Activated CD4-positive, alpha-beta T cell treated with anti-CD3 and anti-CD28 coated beads, Interleukin-2, amount 50 U/mL, for 48 hours (primary cell): ENCODE results near the gene HELZ2.

Source experiments
- DNase-seq, 2 experiments: peaks; one replicate each; pipeline ENCODE4 v3.0.0-alpha.2; 2020

The HELZ2 gene

DNA sequence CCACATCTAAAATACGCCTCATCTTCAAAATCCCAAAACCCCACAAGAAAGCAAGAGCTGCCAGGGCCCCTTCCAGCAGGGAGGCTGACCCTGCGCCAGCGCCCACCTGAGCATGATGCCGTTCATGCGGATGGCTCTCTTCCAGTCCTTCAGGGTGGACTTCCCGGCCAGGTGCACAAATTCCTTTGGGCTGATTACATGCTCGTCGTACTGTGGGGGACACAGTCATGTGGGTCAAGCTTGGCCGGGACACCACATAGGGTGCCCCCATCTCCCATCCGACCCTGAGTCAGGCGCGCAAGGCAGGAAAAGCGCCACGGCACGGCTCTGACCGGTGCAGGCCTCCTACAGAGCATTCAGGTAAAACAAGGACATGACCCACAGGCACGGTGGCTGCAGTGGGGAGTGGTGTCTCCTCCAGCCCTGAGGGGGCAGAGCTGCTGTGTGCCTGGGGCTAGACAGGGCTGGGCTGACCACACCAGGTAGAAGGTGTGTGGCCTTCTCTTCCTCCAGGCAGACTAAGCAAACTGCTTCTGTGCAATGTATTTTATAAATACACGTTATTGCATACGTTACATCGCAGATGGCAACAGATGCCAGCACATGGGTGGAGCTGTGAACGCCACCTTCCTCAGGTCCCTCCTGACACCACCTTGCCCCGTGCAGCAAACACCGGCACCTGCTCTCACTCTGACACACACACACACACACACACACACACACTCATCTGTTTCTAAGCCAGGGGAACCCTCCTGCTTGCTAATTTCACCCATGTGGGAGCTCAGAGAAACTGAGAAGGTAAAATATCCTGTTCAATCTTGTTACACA is 23.8 kb upstream of the HELZ2 start:
- no peak for DNase-seq

DNA sequence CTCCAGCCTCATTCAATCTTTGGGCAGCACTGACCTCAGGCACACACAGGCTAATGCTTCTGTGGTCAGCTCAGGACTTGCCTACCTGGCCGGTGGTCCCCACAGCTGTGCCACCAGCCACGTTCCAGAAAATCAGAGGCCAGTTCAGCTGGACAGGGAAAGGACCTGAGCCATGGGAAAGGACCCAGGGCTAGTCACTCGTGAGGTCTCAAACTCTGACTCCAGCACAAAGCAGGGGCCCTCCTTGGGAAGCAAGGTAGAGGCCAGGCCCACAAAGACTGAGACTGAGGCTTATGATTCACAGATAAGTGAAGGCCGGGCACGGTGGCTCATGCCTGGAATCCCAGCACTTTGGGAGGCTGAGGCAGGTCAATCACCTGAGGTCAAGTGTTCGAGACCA is 22.4 kb upstream of the HELZ2 start:
- no peak for DNase-seq

DNA sequence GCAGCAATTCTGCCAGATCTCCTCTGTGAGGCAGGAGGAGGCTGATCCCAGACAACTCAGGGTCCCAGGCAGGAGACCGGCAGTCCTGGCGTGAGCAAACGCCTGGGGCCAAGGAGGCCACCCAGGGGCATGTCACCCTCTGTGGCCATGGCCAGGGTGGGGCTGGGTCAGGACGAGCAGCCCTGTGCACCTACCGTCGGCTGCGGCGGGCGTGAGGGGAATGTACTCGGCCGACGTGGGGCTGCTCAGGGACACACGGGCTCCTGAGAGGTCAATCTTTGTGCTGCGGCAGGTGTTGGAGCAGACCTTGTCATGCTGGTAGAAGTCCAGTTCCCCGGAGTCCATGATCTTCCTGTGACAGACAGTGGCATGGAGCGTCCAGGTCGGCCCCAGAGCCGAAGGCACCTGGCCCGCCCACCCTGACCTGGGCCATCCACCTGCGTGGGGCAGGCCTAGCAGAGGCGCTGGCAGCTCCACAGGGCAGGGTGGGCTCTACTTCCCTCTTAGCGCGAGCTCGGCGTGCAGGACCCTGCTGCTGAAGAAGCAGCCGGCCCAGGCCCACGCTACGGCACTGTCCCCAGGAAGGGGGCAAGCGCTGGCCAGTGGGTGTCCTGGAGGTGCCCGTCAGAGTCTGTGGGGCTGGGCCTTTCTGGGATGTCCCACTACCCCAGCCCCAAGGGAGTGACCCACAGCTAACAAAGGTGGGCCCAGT is 21.5 kb upstream of the HELZ2 start:
- DNase-seq, result no peak

DNA sequence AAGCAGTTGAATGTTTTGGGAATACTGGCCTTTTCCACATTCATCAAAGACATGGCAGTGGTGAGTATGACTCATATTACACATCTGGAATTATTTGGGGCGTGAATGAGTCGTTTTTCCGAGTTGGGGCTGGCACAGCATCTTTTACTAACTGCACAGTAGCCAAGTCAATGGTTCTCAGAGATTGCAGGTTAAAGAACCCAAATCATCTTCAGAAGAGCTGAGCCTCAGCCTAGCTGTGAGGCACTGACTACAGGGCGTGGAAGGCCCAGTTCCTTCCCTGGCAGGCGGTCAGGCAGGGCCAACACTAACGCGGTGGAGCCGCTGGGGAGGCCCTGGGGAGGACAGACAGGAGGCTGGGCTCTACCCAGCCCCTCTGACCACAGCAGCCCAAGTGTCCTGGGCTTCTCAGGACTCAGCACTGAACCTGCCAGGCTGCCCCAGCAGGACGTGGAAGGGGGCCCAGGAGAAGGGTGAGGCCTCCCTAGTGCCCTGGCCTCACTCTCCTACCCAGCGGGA is 20.1 kb upstream of the HELZ2 start:
- no peak for DNase-seq

DNA sequence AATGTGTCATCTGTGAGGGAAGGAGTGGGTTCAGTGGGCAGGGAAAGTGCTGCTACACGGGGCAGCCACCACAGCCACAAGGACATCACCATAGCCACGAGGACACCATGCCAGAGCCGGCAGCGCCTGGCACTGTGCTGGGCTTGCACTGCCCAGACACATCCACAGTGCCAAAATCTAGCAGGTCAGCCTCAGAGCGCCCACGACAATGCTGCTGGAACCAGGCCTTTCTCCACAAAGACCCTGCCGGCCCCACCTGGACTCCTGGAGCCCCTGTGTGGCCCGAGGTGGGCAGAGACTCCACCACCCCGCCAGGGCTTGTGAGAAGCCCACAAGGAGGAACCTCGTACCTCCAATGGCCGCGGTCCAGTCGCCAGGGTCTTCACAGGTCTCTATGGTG is 18.6 kb upstream of the HELZ2 start:
- DNase-seq, result no peak

DNA sequence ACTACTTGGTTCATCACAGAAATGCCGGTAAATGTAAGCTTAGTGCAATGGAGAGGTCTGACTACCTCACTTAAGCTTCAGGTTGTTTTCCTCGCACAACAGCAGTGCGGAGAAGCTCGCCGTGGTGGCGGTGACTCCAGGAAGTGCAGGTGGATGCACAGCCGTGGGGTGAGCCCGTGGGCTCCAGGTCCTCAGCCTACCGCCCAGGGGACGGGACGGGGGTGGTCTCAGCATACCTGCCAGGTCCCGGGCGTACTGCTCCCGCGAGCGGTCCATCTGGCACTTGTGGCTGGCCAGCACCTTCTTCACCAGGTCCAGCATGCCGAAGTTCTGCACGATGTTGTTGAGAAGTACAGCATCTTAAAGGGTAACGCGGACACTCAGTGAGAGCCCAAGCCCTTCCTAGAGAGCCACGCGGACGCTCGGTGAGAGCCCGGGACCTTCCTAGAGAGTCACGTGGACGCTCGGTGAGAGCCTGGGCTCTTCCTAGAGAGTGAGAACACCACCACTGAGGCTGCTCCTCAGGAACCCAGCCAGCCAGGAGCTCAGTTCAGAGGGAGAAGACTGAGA is 17.8 kb upstream of the HELZ2 start:
- no peak for DNase-seq

DNA sequence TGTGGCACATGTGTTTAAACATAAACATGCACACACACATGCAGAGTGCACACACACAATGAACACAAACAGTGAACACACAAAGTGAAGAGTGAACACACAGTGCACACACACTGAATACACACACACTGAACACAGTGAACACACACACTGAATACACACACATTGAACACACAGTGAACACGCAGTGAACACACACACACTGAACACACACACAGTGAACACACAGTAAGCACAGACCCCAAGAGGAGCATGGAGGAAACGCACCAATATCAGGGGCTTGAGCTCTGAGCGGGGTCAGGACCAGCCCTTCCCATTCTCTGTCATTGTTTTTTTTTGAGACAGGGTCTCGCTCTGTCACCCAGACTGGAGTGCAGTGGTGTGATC is 17.1 kb upstream of the HELZ2 start:
- DNase-seq, result no peak

DNA sequence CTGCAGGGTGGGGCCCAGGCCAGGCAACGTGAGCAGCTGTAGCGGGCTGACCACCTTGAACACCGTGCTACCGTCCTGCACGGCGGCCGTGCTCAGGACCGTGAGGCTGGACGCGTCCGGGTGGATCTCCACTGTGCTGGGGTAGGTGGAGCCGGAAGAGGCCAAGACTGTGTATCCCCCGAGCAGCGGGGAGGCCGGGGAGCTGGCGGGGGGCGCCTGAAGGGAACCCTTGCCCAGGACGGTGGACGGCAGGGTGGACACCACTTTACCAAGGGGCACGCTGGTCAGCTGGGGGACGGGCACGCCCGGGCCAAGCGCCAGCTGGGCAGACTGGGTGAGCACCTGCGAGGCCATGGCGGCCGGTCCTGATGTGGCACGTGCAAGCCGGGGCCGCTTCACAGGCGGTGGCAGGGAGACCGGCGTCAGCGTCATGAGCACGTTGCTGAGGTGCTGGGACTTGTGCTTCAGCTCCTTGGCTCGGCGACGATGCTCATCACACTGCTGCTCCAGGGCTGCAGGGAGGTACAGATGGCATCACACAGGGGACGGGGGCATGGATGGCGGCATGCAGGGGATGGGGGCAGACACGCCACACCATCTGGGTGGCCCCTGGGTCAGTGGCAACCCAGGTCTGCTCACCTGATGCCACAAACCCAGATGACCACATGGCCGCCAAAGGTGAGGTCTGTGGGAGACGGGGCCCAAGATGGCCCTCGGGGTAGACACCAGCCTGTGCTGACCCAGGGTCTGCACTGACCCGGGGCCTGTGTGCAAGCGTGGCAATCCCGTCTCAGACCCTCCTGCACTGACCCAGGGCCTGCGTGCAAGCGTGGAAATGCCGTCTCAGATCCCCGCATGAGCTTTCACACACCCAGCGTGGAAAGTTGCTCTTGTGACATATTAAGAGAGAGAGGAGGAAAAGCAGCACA is 16.4 kb upstream of the HELZ2 start:
- DNase-seq, result no peak

DNA sequence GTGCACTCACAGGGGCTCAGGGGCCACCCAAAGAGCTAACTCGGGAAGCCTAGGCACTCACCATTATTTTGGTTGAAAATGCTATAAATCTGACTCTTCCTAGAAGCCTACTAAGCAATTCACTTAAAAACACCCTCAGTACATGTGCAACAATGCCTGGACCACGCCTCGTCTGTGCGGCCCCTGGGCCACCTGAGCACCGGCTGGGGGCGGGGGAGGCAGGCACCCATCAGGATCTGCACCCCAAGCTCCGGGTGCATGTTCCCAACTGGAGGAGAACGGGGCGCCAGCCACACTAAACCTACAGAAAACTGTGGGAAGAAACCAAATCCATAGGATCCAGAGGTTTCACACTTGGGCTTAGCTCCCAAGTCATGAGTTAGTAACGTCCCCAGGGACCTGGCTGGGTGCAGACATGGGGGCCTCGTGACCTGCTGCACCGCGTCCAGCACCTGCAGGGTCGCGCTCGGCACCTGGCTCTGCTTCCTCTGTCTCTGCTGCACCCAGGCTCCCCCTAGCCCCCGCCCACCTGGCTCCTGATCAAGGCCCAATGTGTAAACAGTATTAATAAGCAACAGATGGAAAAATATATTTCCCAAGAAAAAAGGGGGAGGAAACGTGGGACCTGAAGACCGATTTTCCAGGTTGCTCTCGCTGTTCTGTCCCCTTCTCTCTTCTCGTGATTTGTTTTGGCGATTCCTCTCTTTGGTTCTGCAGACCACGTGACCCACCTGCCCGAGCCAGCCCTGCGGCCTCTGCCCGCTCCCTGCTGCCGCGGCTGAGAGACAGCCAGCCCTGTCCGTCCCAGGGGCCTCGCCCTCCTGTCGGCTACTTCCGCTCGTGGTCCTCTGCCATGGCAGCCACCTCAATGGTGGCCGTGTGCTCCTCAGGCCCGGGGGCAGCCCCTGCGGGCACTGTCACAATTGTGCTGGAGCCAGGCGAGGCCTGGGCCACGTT is 15.5 kb upstream of the HELZ2 start:
- DNase-seq, result no peak

DNA sequence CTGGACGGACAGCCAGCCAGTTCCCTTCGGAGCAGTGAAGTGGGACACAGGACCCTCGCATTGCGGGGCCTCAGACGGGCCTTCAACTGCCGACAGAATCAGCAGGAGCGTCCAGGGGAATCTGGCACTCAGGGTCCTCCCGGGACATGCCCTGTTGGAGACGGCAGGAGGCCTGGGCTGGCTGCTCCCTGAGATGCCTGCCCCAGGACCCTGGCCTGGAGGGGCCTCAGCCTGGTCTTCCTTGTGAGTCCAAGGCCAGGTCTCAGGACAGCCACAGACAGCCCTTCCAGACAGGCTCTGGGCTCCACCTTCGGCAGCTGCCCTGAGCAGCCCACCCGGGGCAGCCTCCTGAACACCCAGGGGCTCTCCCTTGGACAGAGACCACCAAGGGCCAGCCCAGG is 14.6 kb upstream of the HELZ2 start:
- DNase-seq, result no peak

DNA sequence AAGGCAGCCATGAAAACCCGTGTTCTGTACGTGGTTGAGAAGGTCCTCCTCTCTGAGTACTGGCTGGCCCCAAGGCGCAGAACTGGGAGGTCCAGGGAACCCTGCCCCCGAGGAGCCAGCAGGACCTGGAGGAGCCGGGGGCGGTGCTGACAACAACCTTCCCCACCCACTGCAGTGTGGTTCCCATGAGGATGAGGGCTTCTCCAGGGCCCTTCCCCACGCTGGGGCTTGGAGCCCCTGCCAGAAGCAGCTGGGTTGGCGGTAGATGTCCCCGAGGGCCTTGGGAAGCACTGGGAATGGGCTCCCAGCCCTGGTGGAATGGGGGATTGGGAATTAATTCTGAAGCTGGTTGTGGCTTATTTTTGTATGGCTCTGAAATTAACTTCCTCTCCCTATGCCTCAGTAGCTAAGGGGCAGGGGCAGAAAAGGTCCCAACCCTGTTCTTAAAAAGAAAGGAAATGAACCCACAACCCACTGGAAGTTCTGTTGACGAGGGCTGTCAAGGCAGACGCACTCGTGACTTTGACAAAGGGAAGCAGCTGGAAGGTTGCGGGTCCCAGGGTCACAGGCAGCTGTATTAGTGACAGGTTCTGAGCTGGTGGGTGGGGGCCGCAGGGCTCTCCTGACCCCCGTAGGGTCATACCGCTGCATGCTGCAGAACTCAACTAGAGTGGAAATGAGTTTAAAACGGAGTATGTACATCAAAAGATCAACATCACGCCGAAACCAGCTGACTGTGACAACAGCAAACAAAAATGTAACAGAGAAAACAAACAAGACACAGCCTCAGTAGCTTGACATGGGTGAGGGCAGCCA is 13.9 kb upstream of the HELZ2 start:
- no peak for DNase-seq

DNA sequence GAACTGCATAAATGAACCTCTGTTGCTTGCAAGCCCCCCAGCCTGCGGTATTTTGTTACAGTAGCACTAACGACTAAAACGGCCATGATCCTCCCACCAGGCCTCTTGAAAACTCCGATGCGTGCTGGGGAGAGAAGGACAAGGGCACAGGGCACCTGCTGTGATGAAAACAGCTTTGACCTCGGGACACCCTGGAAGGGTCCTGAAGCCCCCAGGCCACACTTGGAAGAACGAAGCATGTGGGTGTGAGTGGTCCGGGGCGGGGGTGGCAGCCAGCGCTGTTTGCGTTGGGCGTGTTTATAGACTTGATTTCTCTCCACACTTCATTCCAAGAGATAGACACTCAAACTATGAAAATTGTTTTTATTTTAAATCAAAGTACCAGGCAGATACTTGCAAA is 13.2 kb upstream of the HELZ2 start:
- no peak for DNase-seq

DNA sequence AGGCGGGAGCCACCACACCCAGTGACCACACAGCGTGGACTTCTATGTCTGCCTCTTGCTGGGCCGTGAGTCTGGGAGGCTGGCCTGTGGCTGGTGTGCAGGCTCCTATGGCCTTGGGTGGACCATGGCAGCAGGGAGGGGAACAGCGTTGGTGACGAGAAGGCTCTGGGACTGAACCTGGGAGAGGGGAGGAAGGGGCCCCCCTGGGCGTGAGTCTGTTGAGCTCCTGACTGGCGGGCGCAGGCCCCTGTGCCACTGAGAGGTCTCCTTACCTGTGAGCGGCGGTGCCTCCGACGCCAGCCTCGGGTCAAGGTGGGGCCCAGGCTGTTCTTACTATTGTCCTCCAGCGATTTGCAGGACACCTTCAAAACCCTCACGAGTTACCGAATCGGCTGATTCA is 12.8 kb upstream of the HELZ2 start:
- DNase-seq, result no peak

DNA sequence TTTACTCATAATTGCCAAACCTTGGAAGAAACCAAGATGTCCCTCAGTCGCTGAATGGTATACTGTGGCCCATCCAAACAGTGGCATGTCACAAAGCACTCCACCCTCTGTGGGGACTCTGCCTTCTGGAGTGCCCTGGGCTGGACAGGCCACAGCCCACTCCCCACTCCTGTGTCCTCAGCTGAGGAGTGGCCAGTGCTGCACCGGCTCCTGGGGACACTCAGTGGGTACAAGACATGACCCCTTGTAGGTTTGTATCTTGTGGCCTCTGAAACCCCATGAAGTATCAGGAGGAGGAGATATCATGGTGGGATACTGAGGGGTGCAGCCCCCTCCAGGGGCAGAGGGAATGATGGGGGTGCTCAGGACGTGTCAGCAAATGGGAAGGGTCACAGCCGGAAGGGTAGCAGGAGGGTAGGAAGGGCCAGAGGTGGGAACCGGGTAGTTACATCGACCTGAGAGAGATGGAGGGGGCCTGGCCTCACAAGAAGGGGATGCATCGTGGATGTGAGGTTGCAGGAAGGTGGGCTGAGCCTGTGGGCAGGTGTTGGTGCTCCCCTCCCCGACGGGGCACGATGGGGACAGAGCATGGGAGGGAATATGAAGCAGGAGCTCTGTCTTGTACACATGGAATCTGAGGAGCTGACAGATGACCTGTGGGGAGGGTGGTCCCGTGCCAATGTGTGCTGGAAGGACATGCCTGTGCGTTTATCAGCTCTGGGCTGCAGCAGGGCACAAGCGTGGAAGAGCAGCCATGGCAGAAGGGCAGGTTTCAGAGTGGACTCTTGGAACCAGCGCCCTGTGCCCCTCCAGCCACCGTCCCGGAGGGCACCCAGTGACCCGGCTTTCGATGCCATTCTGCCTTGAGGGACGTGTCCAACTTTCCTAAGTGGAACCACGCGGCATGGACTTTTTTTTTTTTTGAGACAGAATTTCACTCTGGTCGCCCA is 11.9 kb upstream of the HELZ2 start:
- no peak for DNase-seq

DNA sequence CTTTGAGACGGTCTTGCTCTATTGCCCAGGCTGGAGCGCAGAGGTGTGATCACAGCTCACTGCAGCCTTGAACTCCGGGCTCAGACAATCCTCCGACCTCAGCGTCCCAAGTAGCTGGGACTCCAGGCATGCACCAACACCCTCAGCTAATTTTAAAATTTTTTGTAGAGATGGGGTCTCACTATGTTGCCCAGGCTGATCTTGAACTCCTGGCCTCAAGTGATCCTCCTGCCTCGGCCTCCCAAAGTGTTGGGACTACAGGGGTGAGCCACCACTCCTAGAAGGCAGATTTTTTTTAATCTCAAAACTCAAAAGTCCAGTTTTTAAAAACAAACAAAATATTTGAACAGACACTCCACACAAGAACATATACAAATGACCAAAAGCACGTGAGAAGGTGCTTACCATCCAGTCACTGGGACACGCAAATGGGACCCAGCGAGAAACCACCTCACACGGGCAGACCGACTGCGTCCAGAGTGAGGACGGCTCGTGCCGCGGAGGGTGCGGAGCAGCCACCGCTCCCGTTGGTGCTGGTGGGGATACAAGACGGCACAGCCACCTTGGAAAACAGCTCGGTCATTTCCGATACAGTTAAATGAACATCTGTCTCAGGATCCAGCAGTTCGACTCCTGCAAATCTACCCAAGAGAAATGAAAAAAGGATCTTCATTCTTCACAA is 8.5 kb upstream of the HELZ2 start:
- no peak for DNase-seq

DNA sequence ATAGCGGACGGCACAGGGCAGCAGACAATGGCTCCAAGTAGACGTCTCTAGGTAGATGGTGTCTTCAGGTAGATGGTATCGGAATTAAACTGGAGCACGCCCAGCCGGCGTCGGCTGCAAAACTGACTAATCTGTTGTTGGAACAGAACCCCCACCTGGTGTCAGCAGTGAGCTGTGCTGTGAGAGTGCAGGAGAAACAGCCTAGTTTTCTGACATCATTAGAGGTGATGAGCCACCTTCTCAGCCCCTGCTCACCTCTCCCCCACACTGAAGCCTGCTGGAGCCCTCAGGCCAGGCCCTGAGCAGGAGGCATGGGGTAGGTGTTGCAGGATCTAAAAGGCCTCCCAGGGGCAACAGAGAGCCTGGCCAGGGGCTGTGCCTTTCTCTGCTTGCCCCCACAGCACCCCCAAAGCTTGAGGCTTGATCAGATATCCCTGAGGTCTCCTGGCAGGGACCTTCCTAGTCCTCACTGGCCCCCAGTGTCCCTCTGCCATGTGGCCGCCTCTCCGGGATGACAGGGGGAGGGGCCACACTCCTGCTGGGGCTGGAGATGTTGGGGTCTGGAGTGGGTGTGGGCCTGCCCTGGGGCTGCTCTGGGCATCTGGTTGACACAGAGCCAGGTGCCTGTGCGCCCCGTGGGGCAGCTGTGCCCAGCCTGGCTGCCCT is 6.9 kb upstream of the HELZ2 start:
- DNase-seq, result peak; percentile 64 to 69

DNA sequence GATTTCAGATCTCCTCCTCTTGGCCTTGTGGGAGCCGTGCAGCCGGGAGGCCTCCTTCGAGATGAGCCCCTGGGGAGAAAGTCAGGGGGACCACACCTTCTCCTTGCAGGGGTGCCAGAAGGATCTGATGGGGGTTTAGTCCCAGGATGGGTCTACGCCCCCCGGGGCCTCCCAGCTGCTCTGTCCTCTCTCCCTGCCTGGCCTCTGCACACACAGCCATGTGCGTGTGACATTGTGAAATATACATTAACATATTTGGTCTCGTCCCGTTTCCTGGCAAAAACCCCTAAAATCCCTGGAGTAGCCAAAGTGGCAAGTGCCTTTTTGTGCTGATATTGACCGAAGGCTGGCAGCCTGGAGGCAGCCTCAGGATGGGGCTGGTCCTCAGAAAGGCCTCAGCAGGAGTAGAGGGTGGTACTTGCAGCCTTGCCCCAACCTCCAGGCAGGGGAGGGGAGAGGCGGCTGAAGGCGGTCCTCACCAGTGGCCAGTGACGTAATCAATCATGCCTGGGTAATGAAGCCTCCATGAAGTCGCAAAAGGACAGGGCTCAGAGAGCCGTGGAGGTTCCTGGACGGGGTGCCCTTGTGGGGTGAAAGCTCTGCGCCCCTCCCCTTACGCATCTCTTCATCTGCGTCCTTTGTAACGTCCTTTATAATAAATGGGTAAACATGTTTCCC is 5.1 kb upstream of the HELZ2 start:
- no peak for DNase-seq
